GM21717 (cell line): ENCODE data around the gene CRABP1.
"Not testable (repeated sequence)": the region's sequence is repeated elsewhere in the genome, so short reads cannot be mapped to it uniquely, and the experiment has no call there.

Source experiments
- ATAC-seq: cut with Tn5 transposase; IDR thresholded peaks from one replicate; pipeline ENCODE4 v1.9.1; 2021; ENCODE audit warnings: mild to moderate bottlenecking, moderate library complexity; ENCODE audit not compliant: unreplicated experiment

CRABP1 gene

DNA sequence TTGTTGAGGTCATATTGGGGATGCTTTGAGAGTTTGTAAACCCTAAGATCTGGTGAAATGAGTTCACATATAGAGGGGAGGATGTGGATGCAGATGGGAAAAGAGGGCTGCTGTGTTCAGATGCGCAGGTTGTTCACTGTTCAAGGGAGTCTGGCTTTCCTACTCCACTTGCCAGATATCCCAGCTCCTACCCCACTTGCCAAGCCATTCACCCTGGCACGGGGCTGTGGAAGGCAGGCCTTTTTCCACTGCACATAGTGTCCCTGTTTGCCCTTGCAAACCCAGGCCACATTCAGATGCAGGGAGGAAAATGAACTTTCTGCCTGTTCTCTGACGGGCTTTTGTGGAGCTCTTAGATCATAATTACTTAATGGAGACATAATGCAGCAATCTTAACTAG lies 29.0 kb downstream of the CRABP1 start:
- ATAC-seq = no peak

DNA sequence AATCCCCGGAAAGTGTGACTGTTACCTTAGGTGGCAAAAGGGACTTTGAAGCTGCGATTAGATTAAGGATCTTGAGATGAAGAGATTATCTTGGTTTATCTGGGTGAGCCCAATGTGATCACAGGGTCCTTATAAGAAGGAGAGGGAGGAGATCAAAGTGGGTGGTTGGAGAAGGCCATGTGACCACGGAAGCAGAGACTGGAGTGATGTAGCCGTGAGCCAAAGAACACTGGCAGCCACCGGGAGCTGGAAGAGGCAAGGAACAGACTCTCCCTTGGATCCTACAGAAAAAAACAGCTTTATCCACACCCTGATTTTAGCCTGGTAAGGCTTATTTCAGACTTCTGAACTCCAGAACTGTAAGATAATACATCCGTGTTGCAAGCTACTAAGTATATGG lies 29.9 kb downstream of the CRABP1 start:
- no peak for ATAC-seq

DNA sequence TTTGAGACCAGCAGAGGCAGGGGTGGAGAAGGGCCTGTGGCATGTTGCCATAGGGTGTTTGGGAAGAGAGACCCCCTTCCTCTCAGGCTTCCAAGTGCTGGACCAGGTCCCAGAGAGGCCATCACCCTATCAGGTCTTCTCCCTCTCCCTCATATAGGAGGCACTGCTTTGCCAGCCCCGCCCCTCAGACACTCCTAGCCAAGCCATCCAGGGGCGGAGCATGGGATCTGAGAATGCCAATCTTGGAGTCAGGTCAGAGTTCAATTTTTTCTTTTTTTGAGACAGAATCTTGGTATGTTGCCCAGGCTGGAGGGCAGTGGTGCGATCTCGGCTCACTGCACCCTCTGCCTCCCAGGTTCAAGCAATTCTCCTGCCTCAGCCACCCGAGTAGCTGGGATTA lies 32.7 kb downstream of the CRABP1 start:
- no peak for ATAC-seq

DNA sequence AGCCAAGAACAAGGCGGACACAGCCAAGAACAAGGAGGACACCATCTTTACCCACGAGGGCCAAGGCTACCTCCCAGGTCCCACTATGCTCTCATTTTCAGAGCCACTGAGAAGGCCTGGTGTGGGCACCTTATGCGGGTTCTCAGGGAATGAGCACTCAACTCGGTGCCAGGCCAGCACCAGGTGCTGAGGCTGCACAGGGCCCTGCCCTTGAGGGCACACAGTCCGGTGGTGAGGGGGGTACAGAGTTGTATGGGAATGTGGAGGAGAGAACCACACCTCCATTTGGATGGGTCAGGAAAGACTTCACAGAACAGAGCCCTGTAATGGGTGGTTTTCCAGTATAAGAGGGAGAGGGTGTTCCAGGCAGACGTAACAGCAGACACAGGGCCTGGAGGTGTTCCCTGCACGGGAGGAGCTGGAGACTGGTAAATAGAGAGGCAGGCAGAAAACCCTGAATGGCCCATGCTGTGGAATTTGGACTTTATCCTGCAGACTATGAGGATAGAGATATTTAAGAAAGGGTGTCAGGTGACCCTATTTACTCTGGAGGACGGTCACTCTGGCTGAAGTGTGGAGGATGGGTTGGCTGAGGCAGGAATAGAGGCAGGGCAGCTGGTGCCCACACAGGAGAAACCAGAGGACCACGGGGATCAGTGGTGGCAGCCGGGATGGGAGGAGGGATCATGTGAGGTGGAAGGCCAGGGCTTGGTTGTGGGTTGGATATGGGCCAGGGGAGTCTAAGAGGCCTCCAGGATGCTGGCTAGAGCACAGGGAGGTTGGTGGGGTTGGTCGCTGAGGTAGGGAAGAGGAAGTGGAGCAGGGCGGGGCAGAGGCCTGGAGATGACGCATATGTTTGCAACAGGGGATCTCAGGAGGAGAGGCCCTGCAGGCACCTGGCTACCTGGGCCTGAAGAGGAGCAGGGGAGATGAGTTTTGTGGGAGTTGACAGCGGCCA lies 34.6 kb downstream of the CRABP1 start:
- ATAC-seq = no peak

DNA sequence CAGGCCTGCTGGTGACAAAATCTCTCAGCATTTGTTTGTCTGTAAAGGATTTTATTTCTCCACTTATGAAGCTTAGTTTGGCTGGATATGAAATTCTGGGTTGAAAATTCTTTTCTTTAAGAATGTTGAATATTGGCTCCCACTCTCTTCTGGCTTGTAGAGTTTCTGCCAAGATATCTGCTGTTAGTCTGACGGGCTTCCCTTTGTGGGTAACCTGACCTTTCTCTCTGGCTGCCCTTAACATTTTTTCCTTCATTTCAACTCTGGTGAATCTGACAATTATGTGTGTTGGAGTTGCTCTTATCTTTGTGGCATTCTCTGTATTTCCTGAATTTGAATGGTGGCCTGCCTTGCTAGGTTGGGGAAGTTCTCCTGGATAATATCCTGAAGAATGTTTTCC lies 40.0 kb downstream of the CRABP1 start:
- ATAC-seq = not testable (repeated sequence)

DNA sequence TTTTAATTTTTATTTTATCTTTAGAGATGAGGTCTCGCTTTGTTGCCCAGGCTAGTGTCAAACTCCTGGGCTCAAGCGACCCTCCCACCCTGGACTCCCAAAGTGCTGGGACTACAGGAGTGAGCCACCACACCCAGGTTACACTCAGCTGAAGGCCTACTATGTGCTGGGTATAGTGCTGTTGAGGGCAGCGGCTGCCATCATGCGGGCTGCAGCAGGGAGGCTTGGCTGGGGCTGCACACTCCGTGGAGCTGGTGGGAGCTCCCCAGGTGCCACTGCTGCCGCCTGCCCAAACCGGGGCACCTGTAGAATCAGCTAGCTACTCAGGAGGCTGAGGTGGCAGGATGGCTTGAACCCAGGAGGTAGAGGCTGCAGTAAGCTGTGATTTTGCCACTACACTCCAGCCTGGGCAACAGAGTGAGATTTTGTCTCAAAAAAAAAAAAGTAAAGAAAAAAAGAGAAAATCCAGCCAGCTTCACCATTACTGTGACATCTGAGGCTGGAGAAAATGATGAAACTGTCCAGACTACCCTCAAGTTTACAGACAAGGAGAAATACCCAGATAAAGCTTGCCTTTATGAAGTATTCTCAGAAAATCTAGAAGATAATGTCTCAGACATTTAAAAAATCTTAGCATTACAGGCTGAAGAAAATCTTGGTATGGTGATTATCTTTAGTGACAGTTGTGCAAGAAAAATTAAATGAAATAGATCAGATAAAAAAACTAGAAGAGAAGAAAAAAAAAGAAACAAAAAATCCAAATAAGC lies 42.1 kb downstream of the CRABP1 start:
- no peak for ATAC-seq

DNA sequence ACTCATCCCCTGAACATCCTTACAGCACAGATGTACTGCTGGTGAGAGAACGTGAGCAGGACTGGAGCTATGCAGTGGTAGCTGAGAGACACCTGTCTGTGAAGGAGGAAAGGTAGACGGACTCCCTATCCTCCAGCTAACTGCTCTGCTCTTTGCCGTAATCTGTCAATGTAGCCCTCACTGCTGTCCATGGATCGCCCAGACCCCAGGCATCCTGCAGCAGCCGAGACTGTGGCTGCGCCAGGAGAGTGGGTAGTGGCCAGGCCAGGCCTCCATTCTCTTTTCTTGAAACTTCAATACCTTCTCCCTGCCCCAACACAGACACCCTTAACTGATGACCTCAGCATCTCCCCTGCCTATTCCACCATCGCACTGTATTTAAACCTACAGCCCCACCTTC lies 44.5 kb downstream of the CRABP1 start:
- no peak for ATAC-seq

DNA sequence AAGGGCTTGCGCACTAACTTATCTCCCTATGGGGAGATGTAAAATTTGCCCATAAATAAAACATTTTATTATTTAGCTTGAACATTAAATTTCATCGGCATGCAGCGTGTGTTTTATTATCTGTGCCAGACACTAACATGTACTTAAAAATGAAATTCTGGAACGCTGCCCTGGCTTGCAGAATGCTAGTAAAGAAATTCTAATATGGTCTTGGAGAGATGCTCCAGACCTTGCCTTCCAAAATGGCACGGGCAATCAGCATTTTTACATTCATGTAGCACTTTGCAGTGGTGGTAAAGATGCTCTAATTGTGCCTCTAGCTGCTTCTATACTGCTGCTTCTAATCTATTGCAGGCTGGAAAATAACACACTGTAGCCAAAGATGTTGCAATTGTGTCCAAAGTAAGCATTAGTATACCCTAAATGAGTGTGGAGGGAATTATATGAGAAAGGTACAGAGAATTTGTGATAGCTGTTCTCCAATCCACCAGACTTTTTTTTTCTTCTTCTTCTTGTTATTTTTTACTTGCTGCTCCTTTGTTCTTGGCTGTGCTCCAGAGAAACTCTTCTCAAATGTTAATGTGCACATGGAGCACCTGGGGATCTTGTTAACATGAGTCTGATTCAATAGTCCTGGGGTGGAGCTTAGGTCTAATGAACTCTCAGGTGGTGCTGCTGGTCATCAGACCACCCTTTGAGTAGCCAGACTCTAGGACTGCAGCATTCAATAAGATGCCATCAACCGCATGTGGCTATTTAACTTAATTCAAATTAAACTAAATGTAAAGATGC lies 47.3 kb downstream of the CRABP1 start:
- ATAC-seq = no peak

DNA sequence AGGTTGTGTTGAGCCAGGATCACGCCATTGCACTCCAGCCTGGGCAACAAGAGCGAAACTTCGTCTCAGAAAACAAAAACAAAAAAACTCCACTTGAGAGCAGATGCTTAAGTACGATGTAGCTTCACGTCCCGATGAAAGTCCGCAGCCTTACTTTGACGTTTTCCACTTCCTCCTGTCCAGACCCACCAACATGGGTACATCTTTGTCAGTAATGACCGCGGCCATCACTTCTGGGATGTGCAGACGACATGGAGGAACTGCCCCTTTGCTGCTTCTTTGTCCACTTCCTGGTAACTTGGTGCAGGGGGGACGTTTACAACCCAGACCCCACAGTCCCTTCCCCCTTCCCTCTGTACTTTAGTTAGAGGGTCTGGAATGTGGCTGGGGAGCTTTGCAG lies 48.7 kb downstream of the CRABP1 start:
- ATAC-seq = no peak

DNA sequence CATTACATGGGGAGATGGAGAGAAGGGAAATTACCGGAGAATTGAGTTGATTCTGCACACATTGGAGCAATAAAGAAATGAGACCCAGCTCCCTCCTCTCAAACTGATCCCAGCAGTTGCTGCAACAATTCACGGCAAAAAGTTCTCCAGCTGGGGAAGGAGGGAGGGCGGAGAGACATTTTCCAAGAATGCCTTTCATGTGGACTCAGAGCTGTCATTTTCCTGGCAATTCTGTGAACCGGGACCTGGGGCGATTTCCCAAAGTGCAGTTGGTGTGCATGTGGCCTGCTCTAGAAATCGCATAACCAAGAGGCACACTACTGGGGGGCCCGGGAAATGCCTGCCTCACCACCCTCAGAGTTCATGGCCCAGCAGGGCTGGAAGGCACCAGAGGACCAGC lies 49.2 kb downstream of the CRABP1 start:
- no peak for ATAC-seq

DNA sequence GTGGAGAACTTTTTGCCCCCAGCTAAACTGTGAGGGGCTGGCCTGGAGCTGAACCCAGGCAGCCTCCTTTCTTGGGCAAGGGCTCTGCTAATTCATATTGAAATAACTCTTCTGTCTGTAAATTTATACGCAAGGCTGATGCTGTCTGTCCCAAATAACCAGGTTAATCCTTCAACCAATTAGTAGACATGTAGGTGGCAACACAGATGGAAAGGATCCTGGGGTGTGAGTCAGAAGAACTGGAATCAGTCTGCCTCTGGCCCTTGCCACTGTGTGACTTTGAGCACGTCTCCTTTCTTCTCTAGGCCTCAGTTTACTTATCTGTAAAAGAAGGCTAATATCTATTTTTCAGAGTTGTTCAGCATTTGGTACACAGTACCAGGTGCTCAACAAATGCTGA lies 49.6 kb downstream of the CRABP1 start:
- no peak for ATAC-seq

DNA sequence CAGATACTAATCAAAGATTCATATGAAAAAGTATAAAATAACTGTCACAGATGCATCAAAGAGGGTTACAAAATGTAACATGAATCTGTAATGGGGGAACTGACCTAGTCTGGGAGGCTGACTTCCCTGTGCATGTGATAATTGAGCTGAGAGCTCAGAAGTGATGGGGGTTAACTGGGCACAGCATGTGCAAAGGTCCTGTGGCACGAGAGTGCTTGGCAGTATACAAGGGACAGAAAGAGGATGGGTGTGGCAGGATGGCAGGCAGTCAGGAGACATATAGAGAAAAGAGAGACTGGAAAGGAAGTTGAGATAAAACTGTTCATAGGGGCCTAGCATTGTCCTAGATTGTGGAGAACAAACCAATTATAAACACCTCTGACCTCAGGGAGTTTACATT lies 50.1 kb downstream of the CRABP1 start:
- ATAC-seq = no peak

DNA sequence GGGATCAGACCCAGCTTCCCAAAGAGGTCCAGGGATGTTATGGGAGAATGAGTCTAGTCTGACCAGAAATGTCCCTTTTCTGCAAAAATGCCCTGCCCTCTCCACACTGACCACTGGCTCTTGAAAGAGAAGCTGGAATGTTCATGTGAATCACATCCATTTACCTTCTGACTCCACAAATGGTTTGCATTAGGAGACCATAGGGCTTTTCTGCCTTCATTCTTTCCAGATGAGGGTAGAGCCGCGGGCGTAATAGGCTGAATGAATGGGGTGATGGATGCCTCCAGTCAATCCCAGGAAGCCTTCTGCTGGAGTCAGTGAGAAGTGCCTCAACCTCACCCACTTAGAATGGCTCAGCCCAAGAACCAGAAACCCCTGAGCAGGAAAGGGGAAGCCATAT lies 50.7 kb downstream of the CRABP1 start:
- ATAC-seq = no peak

DNA sequence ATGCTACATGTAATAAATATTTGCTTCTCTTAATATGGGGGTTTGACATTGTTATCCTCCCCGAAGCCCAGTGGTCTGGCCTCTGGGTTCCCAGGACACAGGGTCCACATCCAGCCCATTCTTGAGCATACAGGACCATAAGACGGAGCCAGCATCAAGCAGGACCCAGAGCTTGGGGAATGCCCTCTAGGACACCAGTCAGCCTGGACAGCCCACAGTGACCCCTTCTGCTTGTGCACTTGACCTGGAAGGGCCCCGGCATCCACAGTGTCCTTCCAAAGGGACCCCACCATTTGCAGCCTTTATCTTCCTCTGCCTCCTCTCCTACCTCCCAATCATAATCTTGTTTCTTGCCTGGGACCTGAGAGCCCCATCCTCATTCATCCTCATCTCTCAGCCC lies 51.6 kb downstream of the CRABP1 start:
- no peak for ATAC-seq

DNA sequence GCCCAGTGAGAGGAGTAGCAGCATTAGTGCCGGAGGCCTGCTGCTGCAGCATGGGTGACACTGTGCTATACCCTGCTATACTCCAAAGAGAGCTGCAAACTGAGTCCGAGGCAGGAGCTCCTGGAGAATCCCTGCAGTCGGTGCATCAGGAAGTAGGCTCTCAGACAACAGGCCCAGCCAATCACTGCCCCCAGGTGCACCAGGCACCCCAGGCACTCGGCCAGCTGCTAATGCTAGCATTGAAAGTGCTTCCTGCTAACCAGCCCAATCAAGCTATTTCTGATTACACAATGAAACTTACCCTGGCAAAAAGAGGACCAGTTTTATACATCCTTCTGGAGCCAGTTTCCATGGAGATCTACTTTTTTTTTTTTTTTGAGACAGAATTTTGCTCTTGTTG lies 52.3 kb downstream of the CRABP1 start:
- ATAC-seq = no peak

DNA sequence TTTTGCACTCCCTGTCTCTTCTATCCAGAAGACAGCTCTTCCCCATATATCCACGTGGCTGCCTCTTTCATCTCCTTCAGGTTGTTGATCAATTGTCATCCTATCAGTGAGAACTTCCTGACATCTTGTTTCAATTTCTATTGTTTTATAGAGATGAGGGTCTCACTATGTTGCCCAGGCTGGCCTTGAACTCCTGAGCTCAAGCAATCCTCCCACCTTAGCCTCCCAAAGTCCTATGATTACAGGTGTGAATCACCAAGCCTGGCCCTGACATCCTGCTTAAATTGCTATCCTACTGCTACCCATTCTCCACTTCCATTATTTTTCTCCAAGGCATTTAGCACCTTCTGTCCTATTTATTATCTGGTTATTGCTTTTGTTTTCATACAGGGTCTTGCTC lies 53.0 kb downstream of the CRABP1 start:
- ATAC-seq = no peak

DNA sequence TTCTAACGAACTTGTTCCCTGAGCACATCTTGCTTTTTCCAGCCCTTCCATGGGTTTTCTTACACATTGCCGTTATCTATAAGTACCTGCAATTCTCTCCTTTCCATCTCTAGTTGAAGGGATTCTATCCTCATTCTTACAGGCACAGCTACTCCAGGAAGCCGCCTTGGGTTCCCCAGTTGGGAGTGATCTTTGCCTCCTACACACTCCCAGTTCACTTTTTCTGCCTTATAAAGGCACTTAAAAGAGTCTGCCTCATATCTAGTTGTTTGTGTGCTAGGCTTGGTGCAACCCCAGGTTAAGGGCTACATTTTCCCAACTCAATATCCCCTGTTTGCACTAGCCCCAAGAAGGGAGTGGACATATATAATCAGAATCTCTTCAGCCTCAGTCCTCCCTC lies 53.9 kb downstream of the CRABP1 start:
- ATAC-seq = no peak

DNA sequence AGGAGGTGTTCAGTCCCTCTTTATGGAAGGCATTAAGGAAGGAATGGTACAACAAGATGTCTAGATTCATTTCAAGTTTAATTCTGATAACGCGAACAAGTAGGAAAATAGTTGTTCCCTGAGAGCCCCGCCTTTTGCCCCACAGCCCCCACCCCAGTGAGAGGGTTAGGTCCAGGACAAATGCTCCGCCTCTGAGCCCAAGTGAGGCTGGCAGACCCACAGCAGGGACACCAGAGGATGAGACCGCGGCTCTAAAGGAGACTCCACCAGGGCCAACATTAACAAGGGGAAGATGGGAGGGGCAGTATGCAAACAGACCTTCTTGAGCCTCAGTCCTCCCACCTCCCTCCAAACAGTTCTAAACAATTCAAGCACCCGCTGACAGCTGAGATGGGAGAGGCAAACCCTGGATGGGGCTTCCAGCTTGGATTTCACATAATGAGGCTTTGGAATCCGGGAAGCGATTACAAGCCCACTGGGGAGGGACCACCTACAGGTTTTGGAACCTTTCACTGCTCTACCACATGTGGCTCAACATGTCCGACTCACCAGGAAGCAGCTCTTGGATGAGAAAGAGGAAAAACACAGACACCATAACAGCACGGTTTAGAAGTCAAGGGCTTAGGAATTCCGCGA lies 54.9 kb downstream of the CRABP1 start:
- ATAC-seq = no peak

DNA sequence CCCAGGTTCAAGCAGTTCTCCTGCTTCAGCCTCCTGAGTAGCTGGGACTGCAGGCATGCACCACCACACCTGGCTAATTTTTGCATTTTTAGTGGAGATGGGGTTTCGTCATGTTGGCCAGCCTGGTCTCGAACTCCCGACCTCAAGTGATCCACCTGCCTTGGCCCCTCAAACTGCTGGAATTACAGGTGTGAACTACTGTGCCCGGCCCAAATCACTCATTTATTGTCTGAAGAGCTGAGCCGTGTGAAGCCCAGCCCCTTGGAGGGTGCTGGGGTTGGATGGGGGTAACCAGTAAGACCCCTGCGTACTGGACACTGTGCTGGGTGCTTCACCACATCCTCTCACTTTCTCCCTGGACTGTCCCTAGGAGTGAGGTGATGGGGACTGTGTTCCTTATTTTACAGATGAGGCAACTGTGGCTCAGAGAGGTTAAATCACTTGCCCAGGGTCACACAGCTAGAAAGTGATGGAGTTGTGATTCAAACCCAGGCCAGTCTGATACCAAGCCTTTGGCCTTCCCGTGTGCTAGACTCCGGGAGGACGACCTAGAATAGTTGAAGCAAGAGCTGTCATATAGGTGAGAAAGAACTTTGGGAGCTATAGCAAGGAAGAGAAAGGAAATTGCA lies 56.1 kb downstream of the CRABP1 start:
- no peak for ATAC-seq

DNA sequence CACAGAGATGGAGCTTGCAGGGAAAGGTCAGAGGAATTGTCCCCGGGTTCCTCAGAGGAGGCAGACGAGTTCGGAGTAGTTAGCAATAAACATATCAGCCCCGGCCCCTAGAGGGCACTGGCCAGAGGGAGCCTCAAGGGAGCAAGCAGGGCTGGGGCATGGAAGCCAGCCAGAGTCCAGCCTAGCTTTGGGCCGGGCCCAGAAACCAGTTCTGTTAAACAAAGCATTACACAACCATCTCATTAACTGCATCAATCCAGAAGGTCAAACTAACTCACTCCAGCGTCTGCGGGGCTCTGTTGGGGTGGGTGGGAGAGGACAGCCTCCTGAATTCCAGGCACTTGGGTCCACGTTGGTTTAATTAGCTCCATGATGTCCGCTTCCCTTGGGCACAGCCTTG lies 56.8 kb downstream of the CRABP1 start:
- no peak for ATAC-seq
